HG03460 (cell line): ENCODE data around the gene EXOG.
"Not testable (repeated sequence)": the region's sequence is repeated elsewhere in the genome, so short reads cannot be mapped to it uniquely, and the experiment has no call there.

Experiments used
- ATAC-seq: cut with Tn5 transposase; IDR thresholded peaks from one replicate; pipeline ENCODE4 v1.9.1; 2021; ENCODE audit not compliant: unreplicated experiment

Gene EXOG

GRCh38 chr3:38561746-38562466 is 65.8 kb downstream of the EXOG start:
- ATAC-seq: no peak

GRCh38 chr3:38562467-38562925 is 66.4 kb downstream of the EXOG start:
- ATAC-seq: no peak

DNA sequence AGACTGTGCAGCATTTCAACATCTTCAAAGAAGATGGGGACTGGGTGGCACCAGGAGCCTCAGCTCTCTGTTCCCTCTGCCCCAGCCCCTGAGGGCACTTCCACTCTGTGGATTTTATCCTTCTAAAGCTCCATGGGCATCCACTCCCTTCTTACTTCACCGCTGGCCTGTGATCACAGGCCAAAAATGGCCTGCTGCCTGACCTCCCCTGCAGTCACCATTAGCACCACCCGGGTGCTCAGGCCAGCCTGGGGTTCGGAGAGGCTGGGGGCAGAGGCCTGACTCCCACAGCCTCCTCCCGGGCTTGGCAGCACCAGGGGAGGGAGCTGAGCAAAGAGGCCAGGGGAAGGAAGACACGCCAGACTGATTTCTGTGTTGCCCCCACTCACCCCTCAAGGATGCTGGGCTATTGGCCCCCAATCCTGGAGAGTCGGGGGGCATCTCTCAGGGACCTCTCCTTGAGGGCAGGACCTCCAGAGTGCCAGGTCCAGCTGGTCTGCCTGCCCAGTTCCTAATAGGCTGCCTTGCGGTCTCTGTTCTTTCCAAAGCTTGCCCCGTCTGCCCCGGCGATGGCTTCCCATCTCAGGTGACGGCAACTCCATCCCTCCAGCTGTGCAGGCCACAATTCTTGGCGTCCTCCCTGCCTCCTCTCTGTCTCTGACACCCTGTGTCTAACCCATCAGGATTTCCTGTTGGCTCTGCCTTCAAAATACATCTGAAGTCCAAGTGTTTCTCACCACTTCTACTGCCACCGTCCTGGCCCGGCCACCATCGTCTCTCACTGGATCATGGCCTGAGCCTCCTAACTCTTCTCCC is 67.1 kb downstream of the EXOG start:
- ATAC-seq: no peak

DNA sequence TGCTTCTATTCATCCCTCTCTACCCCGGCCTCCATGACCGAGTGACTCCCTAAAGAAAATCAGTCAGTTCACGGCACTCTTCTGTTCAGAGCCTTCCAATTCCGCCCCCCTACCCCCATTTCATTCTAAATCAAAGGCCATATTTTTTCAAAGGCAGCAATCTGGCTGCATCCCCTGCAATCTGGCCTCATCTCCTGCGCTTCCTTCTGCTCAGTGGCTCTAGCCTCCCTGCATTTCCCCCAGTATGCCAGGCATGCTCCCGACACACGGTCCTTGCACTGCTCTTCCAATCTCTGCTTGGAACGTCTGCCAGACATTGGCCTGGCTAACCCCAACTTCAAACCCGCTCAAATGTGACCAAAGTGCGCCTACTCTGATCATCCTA is 67.7 kb downstream of the EXOG start:
- no peak for ATAC-seq

DNA sequence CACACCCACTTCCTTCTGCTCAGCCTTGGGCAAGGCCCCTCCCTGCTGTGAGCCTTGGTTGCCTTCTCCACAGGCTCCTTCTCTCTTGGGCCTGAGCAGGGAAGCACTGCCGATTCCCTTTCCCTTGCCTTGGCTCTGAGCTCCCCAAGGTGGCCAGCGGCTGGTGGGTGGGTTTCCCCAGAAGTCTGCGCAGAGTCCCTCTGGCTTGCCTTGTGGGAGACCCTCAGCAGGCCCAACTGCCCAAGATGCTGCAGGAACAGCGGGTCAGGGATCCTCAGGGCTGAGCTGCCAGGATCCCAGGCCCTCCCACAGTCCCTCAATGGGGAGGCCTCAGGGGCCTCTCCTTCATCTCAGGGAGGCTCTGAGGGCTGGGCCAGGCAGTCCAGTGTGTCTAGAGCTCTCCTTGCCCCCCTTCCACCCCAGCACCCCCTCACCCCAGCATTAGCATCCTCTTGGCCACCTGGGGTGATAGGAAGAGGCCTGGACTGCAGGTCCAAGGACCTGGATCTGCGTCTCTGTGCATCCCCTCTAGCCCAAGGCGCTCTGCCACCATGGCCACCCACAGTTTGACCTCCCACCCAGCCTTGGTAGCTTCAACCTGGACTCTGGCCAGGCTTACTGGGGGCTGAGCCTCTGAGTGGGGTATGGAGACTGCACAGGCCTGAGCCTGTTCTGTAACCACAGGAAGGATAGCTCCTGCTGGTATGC is 68.6 kb downstream of the EXOG start:
- no peak for ATAC-seq

DNA sequence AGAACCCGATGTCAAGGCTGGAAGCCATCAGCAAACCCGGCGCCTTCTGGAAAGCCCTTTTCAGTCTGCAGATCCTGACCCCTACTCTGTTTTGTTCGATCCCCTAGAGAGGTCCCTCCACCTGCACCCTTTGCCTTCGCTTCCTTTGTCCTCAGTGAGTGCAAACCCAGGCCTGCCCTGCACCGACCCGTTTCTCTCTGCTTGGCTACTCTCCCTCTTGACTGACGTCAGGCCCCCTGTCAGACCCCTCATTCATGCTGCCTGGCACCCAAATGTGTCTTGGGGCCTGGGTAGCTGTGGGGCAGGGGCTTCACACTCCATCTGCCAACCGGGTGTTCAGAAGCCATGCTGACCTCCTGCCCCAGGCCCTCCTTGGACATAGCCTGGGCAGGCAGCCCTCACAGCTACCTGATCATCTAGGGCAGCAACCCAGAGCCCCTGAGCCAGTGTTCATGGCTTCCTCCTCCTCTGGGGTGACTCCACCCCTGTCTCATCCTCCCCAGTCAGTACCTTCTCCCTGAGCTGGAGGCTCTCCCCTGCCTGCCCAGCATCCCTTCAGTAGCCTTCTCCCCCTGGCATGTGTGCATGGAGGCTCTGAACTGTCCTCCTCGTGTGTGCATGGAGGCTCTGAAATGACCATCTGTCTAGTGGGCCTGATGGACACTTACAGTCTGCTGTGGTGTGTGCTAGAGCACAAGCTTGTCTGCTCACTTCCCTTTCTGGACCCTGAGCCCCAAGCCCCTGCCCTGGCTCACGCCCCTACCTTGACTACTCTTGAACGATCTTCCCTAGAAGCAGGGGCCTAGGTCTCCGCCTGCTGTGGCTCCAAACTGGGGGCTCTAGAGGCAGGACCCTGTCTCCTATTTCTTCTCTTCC is 69.4 kb downstream of the EXOG start:
- no peak for ATAC-seq

- no peak for ATAC-seq
Observed at GRCh38 chr3:38566215-38566528, 70.0 kb downstream of the EXOG start.

- ATAC-seq: not testable (repeated sequence)
Observed at GRCh38 chr3:38566794-38567193, 70.7 kb downstream of the EXOG start.

DNA sequence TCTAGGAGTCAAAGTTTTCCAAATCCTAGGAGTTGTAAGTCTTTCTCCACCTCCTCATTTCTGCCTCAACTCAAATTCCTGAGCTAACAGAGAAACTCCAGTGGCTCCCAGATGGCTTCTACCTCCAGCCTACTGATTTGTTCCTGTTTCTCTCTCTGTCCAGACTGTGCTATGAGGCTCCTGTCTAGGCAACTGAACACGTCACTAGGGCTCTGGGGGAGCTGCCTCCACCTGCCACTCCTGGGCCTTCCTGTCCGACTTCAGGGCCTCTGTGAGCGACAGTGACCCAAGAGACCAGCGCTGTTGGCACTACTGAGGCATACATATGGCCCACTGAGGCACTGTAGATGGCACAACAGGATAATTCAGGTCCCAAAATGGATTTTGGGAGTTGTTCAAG is 71.4 kb downstream of the EXOG start:
- no peak for ATAC-seq

- no peak for ATAC-seq
Observed at GRCh38 chr3:38573111-38573510, 77.0 kb downstream of the EXOG start.

DNA sequence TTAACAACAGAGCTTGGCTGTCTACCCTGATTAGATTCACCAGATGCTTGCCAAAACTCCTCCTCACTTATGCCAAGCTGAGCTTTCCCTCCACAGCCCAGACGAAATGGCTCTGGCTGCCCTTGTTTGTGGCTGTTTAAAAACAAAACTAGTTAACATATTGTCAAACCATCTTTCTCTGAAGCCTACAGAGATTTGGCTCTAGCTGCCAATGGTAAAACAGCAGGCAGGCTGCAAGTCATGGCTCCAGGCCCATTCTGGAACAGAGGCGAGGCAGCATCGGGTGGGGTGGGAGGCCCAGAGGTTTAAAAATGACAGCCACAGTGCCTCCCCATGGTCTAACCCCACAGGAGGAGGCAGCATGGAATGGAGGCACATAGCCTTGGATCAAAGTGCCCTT is 77.4 kb downstream of the EXOG start:
- ATAC-seq: no peak

DNA sequence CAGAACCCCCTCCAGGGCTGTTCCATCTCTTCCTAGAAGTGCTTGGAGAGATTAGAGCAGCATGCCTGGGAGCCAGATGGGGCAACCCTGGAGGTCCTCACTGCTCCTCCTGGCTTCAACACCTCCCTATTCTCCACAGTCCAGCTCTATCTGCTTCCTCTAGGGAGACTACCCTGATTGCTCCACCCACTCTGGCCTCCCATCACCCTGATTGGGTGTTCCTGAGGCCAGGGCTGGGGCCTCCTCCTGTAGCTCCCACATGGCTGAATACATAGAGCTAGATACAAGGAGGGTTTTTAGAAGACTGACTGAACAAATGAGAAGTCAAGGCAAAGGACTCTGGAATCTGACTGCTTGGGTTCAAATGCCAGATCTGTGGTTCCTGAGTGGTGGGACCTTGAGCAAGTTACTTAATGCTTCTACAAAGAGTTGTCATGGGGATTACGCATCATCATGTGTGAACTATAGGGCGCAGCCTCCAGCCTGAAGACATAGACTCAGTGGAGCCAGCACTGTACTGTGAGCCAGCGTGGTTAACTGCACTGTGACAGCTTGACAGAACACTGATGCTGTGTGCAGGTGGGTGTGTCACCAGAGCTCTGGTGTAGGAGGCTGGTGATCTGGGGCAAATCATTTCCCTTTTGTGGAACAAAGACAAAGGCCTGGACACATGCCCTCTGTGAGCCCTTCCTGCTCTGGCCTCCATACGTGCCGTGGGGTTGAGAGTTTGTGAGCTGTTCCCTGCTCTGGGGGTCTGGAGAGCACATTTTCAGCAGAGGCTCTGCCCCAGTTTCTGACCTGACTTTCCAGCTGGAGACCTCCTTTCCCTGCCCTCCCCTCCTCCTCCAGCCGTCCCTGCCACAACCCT is 78.5 kb downstream of the EXOG start:
- ATAC-seq: no peak

GRCh38 chr3:38575279-38575843 is 79.2 kb downstream of the EXOG start:
- no peak for ATAC-seq
